SJCRH30 (cell line): ENCODE measurements around the gene EGFL8. TPM values are rescaled to one million over a fixed set of nuclear protein-coding genes. Genes with fewer than 3 reads are reported as not detected.
A peak's percentile ranks its signal among the peaks of the same experiment; 100 is the strongest.
"Not testable (repeated sequence)": the region's sequence is repeated elsewhere in the genome, so short reads cannot be mapped to it uniquely, and the experiment has no call there.

ENCODE experiments used
- DNase-seq, 2 experiments: peaks; one replicate each; pipeline ENCODE4 v3.0.0-alpha.2; 2015 to 2020
- H3K27ac ChIP-seq: fragments of 250-450 bp; sonication (Bioruptor Pico); 2 replicates; pipeline ENCODE4 v1.5.1; 2020; ENCODE audit warnings: mild to moderate bottlenecking, moderate library complexity
- H3K27me3 ChIP-seq: fragments of 250-450 bp; sonication (Bioruptor Pico); 2 replicates; pipeline ENCODE4 v1.5.1; 2020; ENCODE audit warnings: mild to moderate bottlenecking, moderate library complexity
- H3K36me3 ChIP-seq: fragments of 250-450 bp; sonication (Bioruptor Pico); 2 replicates; pipeline ENCODE4 v1.5.1; 2020; ENCODE audit warnings: mild to moderate bottlenecking, moderate library complexity
- H3K4me1 ChIP-seq: fragments of 250-450 bp; sonication (Bioruptor Pico); 2 replicates; pipeline ENCODE4 v1.5.1; 2020; ENCODE audit warnings: mild to moderate bottlenecking, moderate library complexity
- H3K4me3 ChIP-seq: fragments of 250-450 bp; sonication (Bioruptor Pico); 2 replicates; pipeline ENCODE4 v1.5.1; 2020; ENCODE audit warnings: mild to moderate bottlenecking, moderate library complexity
- H3K9me3 ChIP-seq: fragments of 250-450 bp; sonication (Bioruptor Pico); replicated peaks from 2 replicates; pipeline ENCODE4 v1.5.1; 2020; ENCODE audit warnings: mild to moderate bottlenecking, moderate library complexity
- total RNA-seq: library from RNA; depleted of rRNA; stranded (reverse); fragments of >200 nt; shearing (Covaris generic); gene quantifications from 2 replicates; pipeline ENCODE4 v1.2.3, GENCODE V29; 2014

Gene EGFL8
- total RNA-seq, 1 experiment from 2014 or later = 8.8 TPM

DNA sequence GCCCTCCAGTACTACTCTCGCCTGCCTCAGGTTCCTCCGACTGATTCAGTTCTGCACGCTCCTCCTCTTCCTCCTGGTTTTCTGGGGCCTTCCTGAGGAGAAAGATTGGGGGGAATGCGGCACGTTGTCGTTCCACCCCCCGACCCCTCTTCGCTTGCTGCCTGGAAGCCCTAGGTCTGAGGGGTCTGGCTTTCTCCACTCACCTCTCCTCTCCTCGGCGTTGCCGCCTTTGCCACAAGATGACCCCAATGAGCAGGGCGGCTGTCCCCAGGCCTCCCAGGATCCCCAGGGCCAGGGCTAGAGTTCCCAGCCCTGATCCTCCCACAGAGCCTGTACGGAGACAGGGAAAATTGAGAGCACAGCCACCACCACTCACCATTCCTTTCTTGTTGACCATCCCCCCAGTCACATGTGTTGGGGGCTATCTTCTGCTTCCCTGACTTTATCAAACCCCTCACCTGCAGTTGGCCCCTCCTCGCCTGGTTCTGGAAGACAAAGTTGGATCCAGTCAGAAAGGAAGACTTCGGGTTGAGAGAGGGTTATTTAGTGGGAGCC is 16.8 kb downstream of the EGFL8 start:
- H3K4me3 ChIP-seq = no peak overlapping the region
- H3K9me3 ChIP-seq = no peaks in the 10 kb centered on the region
- H3K27ac ChIP-seq = no peak overlapping the region
- no peak for DNase-seq
- H3K27me3 ChIP-seq = no peaks in the 10 kb centered on the region
- no peaks in the 10 kb centered on the region for H3K36me3 ChIP-seq
- H3K4me1 ChIP-seq = no peaks in the 10 kb centered on the region

DNA sequence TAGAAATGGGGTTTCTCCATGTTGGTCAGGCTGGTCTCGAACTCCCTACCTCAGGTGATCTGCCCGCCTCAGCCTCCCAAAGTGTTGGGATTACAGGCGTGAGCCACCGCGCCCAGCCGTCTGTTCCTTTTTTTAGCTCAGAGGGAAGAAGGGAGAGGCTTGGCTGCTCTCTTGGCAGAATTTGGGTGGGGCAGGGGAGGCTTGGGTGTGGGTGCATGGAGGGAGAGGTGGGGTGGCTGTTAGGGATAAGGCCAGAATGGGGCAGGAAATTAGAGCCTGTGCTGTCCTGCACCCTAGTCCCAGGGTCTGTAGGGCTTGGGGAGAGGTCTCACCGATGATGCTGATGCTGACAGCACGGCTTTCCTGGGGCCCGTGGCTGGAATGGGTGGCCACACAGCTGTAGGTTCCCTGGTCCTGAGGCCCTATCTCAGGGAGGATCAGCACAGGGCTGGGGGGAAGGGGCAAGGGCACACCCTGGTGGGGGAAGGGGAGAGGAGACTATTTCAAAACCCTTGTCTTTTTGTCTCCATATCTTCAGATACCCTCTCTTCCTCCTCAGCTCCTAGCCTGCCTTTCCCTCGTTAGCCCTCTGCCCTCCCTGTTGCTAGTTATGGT is 17.6 kb downstream of the EGFL8 start:
- no peaks in the 10 kb centered on the region for H3K27me3 ChIP-seq
- H3K9me3 ChIP-seq = no peaks in the 10 kb centered on the region
- DNase-seq = no peak
- H3K4me1 ChIP-seq = no peaks in the 10 kb centered on the region
- H3K27ac ChIP-seq = no peak overlapping the region
- H3K36me3 ChIP-seq = peaks cover 4% of the 10 kb centered on the region; the same call in 1 of the 2 replicates
- no peak overlapping the region for H3K4me3 ChIP-seq

DNA sequence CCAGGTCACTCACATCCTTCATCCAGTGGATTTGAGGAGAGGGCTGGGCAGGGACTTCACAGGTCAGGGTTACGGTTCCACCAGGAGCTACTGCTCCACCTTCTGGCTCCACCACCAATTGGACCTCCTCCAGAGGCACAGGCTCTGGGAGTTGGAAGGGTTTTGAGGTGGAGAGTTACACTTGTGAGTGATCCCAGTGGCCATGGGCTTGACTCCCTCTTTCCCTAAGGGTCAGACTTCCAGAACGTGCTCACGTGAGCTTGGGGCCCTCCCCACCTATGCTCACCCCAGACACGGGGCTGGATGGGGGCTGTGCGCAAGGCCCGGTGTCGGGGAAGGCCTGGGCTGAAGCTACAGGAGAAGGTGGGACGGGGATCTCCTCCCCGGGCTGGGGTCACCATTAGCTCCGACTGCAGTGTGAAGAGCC is 18.2 kb downstream of the EGFL8 start:
- Histone ChIP-seq H3K4me3 (no peak overlapping the region), H3K27ac (no peak overlapping the region), H3K27me3 (no peaks in the 10 kb centered on the region), H3K9me3 (no peaks in the 10 kb centered on the region), H3K4me1 (no peaks in the 10 kb centered on the region), H3K36me3 (peaks cover 4% of the 10 kb centered on the region; the same call in 1 of the 2 replicates)
- DNase-seq = no peak

DNA sequence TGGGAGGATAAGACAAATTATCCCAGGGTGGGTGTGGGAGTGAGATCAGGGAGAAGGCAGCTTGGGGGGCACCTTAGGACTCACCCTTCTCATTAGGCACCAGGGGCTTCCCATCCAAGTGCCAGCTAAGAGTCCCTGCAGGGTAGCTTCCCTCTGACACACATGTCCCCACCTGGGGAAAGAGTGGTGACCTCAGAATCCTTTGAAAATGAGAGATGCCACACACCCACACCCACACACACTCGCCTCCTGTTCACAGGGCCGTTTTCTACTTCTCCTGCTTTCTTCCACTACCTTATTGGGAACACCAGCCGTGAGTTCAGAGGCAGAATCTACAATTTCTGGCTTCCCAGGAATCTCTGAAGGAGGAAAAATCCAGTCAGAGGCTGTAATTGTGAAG is 18.6 kb downstream of the EGFL8 start:
- H3K27ac ChIP-seq = no peak overlapping the region

DNA sequence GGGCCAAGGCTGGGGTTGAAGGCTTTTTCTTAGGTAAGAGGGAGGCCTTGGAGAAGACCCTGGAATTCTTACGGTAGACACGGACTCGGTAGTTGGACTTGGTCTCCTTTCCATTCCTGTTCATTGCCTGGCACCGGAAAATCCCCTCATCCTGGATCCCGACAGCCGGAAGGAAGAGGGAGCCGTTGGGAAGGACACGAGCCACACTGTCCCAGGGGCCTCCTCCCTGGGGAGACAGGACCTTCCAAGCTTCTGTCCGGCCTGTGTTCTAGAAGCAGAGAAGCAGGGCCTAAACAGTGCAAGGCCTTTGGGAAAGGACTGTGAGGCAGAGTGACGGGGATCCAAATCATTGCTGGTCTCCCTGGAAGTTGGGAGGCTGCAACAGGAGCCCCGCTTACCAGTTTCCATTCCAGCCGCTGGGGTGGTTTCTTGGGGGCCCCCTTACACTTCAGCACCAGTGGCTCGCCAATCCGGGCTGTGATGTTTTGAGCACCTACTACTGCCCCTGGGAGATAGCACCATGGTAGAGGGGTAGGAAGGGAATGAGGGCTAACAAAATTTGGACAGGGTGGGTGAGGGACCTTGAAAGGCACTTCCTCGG is 19.2 kb downstream of the EGFL8 start:
- Histone ChIP-seq H3K9me3 (no peaks in the 10 kb centered on the region), H3K36me3 (peaks cover 4% of the 10 kb centered on the region; the same call in 1 of the 2 replicates)

More for the DNA sequence above, 18.6 kb downstream of the EGFL8 start:
- Histone ChIP-seq H3K4me3 (no peak overlapping the region), H3K9me3 (no peaks in the 10 kb centered on the region), H3K36me3 (peaks cover 4% of the 10 kb centered on the region; the same call in 1 of the 2 replicates), H3K4me1 (no peaks in the 10 kb centered on the region), H3K27me3 (no peaks in the 10 kb centered on the region)
- DNase-seq = no peak

DNA sequence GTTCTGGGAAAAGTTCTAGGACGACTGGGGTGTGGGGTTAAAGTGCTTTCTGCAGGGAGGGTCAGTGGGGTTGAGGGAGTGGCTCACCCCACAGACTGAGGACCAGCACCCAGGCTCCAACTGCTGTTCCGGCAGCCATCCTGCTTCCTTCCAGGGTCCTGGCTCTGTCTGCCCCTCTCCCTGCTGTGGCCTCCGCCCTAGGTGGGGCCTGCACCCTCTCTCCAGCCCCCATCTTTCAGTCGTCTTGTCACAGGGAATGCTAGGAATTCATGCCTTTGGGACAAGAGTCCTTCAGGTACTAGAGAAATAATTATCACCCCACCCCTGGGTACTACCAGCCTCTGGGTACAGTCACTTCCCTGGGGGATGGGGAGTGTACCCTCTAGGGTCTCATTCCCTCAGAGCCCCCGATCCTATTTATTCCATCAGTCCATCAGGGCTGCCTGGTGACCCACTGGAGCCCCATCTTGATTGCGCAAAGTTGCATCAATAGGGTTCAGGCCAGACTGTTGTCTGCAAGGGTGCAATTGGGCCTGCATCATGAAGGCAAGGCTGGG is 19.8 kb downstream of the EGFL8 start, which contains the start of gene AGER:
Gene AGER, minus strand, starts transcription at position 170 of the 557 bp plus-strand sequence. Its CDS starts 31 bp downstream, at position 139.
- H3K36me3 ChIP-seq = peaks cover 4% of the 10 kb centered on the region; the same call in 1 of the 2 replicates
- H3K27me3 ChIP-seq = no peaks in the 10 kb centered on the region
- peaks cover 4% of the 10 kb centered on the region; the same call in 1 of the 2 replicates for H3K4me1 ChIP-seq
- H3K4me3 ChIP-seq = no peak within 1 kb of the TSS
- no peaks in the 10 kb centered on the region for H3K9me3 ChIP-seq
- no peak within 1 kb of the TSS for H3K27ac ChIP-seq
- no peak for DNase-seq

More for the DNA sequence above, 19.2 kb downstream of the EGFL8 start:
- Histone ChIP-seq H3K4me1 (peaks cover 2% of the 10 kb centered on the region; the same call in 1 of the 2 replicates), H3K27me3 (no peaks in the 10 kb centered on the region), H3K4me3 (no peak overlapping the region), H3K27ac (no peak overlapping the region)
- no peak for DNase-seq

DNA sequence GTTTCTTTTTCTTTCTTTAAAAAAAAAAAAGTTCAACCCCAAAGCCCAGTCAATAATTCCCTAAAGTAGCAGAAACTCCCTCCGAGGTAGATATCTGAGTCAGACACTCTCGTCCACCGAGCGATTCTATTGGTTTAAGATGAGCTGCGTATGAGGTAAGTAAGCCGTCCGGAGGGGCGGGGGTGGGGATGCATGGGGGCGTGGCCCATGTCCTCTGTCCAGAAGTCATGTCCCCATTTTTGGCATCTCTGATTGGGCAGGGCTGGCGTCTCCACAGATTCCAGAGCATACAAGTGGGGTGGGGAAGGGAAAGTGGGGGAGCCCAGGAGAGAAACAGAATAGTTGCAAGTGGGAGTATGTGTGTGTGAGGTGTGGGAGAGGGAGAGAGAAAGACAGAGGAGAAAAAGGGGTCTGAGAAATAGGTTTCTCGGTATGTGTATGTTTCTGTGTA is 21.3 kb downstream of the EGFL8 start:
- not testable (repeated sequence) for H3K36me3 ChIP-seq, H3K27me3 ChIP-seq, H3K27ac ChIP-seq, H3K9me3 ChIP-seq, H3K4me1 ChIP-seq, H3K4me3 ChIP-seq
- DNase-seq = peak; percentile 75 to 80

DNA sequence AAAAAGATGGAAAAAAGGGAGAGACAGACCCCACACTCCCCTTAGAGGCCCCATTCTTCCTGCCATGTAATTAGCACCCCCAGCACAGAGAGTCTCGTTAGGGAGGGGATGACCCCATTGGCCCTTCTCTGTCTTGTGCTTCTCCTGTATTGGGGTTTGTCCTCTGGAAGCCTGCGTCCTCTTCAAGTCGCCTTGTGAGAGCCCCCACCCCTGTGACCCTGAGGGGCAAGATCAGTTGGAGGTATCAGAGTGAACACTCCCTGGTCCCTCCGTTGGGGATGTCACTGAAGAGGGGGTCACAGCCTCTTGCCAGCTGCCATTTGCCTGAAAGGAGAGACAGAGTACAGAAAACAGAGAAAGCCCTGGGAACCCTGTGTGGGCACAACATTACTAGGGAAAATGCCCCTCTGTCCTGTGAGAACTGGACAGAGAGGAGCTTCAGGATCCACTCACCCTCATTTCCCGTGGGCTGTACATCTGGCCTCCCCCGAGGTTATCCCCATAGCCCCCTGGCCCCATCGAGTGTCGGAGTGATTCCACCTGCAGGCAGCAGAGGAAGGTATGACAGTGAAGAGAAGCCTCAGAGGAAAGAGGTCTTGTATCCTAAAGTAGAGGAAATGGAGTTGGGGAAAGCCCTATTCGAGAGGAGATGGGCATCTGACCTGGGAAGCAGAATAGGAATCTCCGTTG is 21.9 kb downstream of the EGFL8 start:
- H3K4me3 ChIP-seq, H3K36me3 ChIP-seq, H3K9me3 ChIP-seq, H3K27ac ChIP-seq, DNase-seq, H3K4me1 ChIP-seq, H3K27me3 ChIP-seq: not testable (repeated sequence)

DNA sequence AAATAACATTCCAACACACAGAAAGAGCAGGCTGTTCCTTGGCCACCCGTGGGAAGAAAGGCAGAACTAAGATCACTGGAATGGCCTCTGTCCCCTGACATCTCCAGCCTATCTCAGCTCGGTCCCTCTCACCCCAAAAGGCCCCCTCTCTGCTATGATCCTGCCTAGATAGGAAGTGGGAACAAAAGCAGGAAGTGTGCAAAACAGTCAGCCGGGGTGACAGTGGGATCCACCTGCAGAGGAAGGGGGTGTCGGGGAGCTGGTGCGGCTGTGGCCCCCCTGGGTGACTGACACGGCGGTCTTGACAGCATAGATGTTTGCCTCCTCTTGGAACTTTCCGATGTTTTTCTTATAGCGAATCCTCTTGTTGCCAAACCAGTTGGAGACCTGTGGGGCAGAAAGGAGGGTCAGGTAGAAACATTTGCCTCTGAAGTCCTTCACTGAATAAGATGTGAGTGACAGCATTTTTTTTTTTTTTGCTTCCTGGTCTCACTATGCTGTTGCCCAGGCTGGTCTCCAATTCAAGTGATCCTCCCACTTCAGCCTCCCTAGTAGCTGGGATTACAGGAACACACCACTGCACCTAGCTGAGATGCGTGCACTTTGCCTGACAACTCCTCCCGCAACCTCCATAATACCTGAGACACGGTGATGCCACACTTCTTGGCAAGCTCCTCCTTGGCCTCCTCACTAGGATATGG is 22.8 kb downstream of the EGFL8 start:
- Histone ChIP-seq H3K4me3 (no peak overlapping the region), H3K36me3 (peaks cover 4% of the 10 kb centered on the region; the same call in 1 of the 2 replicates), H3K9me3 (no peaks in the 10 kb centered on the region), H3K27ac (no peak overlapping the region), H3K27me3 (no peaks in the 10 kb centered on the region), H3K4me1 (peaks cover 7% of the 10 kb centered on the region; the same call in 1 of the 2 replicates)
- no peak for DNase-seq

DNA sequence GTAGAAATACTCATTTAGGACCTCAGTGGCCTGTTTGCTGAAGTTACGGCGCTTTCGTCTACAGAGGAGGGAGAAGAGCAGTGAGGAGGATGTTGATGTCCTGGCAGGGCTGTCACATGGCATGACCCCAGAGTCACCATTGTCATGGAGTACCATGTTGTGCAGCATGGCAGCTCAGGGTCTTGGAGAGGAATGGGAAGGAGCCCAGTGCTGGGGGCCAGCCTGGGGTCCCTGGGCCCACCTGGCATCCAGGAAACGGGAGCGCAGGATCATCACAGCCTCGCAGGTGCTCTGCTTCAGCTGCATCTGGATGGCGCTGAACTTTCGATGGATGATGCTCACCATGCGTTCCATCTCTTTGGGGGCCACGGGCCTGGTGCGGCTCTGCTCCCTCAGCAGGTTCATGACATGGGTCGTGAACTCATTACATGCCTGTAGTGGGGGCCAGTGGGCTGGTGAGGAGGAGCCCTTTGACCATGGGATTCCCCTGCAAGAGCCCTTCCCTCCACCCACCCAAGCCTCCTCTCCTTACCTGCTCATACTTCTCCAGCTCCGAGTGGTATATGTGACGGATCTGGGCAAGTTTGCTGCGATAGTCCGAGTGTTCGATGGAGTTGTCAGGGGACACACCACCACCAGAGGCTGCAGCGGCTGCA is 23.5 kb downstream of the EGFL8 start:
- not testable (repeated sequence) for DNase-seq, H3K27me3 ChIP-seq, H3K4me1 ChIP-seq, H3K9me3 ChIP-seq, H3K36me3 ChIP-seq, H3K27ac ChIP-seq
- peak overlapping the region; percentile 68; the same call in 1 of the 2 replicates for H3K4me3 ChIP-seq

DNA sequence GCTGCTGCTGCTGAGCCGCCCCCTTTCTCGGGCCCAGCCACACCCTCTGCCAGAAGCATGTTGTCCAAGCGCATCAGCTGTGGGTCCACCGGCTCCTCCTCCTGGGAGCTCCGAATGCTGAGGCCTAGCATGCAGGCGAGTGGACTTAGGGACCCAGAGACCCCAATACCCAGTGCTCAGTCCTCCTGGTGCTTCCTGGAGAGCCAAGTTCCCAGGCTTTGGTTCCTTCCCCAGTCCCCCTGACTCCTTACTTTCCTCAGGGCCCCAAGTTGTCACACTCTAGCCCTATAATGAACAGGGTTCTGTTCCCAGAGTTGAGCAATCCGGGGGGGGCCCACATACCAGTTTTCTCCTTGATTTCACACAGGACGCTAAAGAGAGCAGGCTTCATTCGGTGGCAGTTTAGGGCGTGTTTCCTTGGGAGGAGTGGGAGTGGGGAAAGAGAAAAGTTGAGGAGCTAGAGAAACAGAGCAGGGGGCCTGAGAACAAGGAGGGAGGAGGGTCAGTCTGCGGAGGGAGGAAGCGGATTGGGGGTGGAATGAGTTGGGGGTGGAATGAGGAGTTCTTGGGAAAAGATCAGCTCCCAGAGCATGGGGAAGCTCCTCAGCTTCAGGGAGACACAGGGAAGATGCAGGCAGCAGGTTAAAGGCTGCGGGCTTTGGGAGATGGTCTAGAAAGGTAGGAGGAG is 24.1 kb downstream of the EGFL8 start:
- no peak overlapping the region for H3K27ac ChIP-seq
- DNase-seq = peak; percentile 25 to 29
- H3K4me3 ChIP-seq = peak overlapping the region; percentile 68
- peaks cover 10% of the 10 kb centered on the region for H3K4me1 ChIP-seq
- H3K36me3 ChIP-seq = peaks cover 4% of the 10 kb centered on the region; the same call in 1 of the 2 replicates
- no peaks in the 10 kb centered on the region for H3K27me3 ChIP-seq
- no peaks in the 10 kb centered on the region for H3K9me3 ChIP-seq

DNA sequence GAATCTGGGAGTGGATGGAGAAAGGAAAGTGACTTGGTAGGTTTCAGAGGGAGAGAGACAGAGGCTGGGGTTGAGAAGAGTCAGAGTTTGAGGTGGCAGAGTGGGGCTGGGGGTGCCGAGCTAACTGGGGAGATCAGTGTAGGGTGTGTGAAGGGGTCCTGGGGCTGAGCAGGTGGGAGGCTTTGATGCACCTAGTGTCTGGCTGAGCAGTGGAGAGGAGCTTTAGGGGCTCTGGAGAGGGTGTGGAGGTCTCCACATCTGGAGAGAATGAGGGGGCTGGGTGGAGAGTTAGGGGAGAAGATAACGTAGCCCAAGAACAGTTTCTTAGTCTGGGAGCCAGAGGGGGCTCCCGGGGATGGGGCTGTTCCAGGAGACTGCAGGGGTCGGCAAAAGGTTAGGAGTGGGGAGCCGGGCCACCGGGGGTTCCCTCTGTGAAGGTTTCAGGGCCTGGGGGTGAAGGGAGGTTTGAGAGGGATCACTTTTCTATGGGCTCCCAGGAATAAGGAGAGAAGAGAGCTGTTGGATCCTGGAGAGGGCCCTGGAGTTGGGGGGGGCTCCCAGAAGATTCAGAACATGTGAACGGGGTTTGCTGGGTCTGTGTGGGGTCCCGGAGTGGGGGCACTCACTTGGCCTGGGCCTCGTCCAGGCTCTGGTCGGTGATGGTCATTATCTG is 24.8 kb downstream of the EGFL8 start:
- peaks cover 10% of the 10 kb centered on the region for H3K4me1 ChIP-seq
- H3K27me3 ChIP-seq = no peaks in the 10 kb centered on the region
- H3K4me3 ChIP-seq = peak overlapping the region; percentile 68
- H3K27ac ChIP-seq = peak overlapping the region; percentile 60; the same call in 1 of the 2 replicates
- DNase-seq = no peak
- no peaks in the 10 kb centered on the region for H3K9me3 ChIP-seq
- H3K36me3 ChIP-seq = peaks cover 4% of the 10 kb centered on the region; the same call in 1 of the 2 replicates

DNA sequence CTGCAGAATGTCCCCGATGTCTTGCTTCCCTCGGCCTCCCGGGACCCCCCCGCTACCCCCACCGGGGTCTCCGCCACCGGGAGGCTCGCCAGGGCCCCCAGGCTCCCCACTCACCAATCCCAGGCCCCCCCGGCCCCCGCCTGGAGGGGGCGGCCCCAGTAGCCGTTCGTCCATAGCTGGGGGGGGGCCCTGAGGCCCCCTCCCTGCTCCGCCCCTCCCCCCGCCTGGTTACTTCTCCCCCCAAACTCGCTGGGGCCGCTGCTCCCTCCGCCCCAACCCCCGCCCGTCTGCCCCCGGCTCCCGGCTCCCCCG is 25.3 kb downstream of the EGFL8 start:
- peak overlapping the region; percentile 68 for H3K4me3 ChIP-seq
- no peak for DNase-seq
- peaks cover 10% of the 10 kb centered on the region for H3K4me1 ChIP-seq
- H3K27me3 ChIP-seq = no peaks in the 10 kb centered on the region
- no peaks in the 10 kb centered on the region for H3K9me3 ChIP-seq
- H3K36me3 ChIP-seq = peaks cover 4% of the 10 kb centered on the region; the same call in 1 of the 2 replicates
- peak overlapping the region; percentile 60; the same call in 1 of the 2 replicates for H3K27ac ChIP-seq
